HepG2 (cell line): ENCODE data around the gene FIBCD1. TPM values are rescaled to one million over a fixed set of nuclear protein-coding genes. Genes with fewer than 3 reads are reported as not detected.
A peak's percentile ranks its signal among the peaks of the same experiment; 100 is the strongest.

Experiments
- ATAC-seq: fragments of 200-7000 bp; cut with Tn5 transposase; 3 replicates; pipeline ENCODE4 v1.9.1; 2020; ENCODE audit warnings: mild to moderate bottlenecking, moderate library complexity
- BruUV-seq: library from RNA; stranded (reverse); fragments of 400-500 nt; replicated peaks from 2 replicates; lab custom pipeline; 2021; lab: Mats Ljungman, UMichigan
- CTCF ChIA-PET: fragments of 300-600 bp; formaldehyde crosslinking; extraction: SDS; loops from one replicate; lab custom pipeline; 2021; ENCODE audit warnings: low total read pairs, inconsistent platforms, low intra/inter-chr PET ratio; lab: Yijun Ruan, JAX
- POLR2A ChIA-PET: fragments of 350-600 bp; sonication (Branson Sonifier 250); formaldehyde crosslinking; loops from one replicate; lab custom pipeline; 2020; ENCODE audit warnings: antibody characterized with exemption, inconsistent platforms; lab: Yijun Ruan, JAX
- DNase-seq: peaks from one replicate; pipeline ENCODE4 v3.0.0-alpha.2; 2015; ENCODE audit warnings: low spot score
- FAIRE-seq: peaks from 3 replicates; lab custom pipeline; 2011; peaks lifted over from hg19 to GRCh38; lab: Jason Lieb, UNC
- H2AFZ ChIP-seq: one replicate; pipeline ENCODE4 v1.6.1; 2011; ENCODE audit warnings: low read length, inconsistent platforms
- H3K27ac ChIP-seq: fragments of 300-600 bp; 3 replicates; pipeline ENCODE4 v1.8.0; 2011; ENCODE audit warnings: mixed run types, mild to moderate bottlenecking, mixed read lengths, low read length, inconsistent platforms; ENCODE audit not compliant: insufficient read depth; ENCODE audit errors: extremely low read length
- H3K27me3 ChIP-seq, 2 experiments: fragments of 200-600 bp in 1 of 2; 2 replicates in 1 of 2; 3 replicates in 1 of 2; pipeline versions ENCODE4 v1.6.0 to v1.8.0; 2011; ENCODE audit warnings: low read length in 2 of 2, mild to moderate bottlenecking in 2 of 2, moderate library complexity in 2 of 2, inconsistent platforms in 1 of 2; ENCODE audit not compliant: insufficient read depth in 2 of 2, control insufficient read depth in 1 of 2
- H3K36me3 ChIP-seq, 2 experiments: fragments of 200-600 bp in 1 of 2; replicated peaks in 1 of 2; 2 replicates in 1 of 2; 3 replicates in 1 of 2; pipeline versions ENCODE4 v1.5.1 to v1.8.0; 2011; ENCODE audit warnings: low read length in 2 of 2, inconsistent platforms in 1 of 2; ENCODE audit not compliant: insufficient read depth in 2 of 2, control insufficient read depth in 1 of 2
- H3K4me1 ChIP-seq: 2 replicates; pipeline ENCODE4 v1.5.1; 2012; ENCODE audit warnings: low read length, inconsistent platforms; ENCODE audit not compliant: insufficient read depth
- H3K4me2 ChIP-seq: 2 replicates; pipeline ENCODE4 v1.6.0; 2011; ENCODE audit warnings: low read depth, low read length, inconsistent platforms
- H3K4me3 ChIP-seq, 3 experiments: fragments of 200-600 bp in 1 of 3; sonication (generic), shearing (Covaris generic) in 1 of 3; replicated peaks in 1 of 3; 2 replicates each; pipeline ENCODE4 v1.5.1; 2011 to 2016; ENCODE audit warnings: low read length in 3 of 3, inconsistent platforms in 2 of 3, low read depth in 2 of 3, mild to moderate bottlenecking in 2 of 3, control low read depth in 1 of 3, mixed read lengths in 1 of 3; ENCODE audit not compliant: insufficient read depth in 1 of 3
- H3K79me2 ChIP-seq: one replicate; pipeline ENCODE4 v1.6.1; 2011; ENCODE audit warnings: low read length, inconsistent platforms; ENCODE audit not compliant: insufficient read depth
- H3K9ac ChIP-seq: 2 replicates; pipeline ENCODE4 v1.6.0; 2011; ENCODE audit warnings: mild to moderate bottlenecking, low read depth, low read length, inconsistent platforms; ENCODE audit not compliant: insufficient read depth
- H3K9me3 ChIP-seq: 2 replicates; pipeline ENCODE4 v1.5.1; 2012; ENCODE audit warnings: mild to moderate bottlenecking, low read length
- H4K20me1 ChIP-seq: 2 replicates; pipeline ENCODE4 v1.6.0; 2011; ENCODE audit warnings: inconsistent platforms, mild to moderate bottlenecking, low read length, moderate library complexity; ENCODE audit not compliant: insufficient read depth
- FOXA3 ChIP-seq: IDR thresholded peaks from 2 replicates; pipeline ENCODE4 v1.6.1; 2016; ENCODE audit warnings: missing genetic modification reagents, missing compliant biosample characterization
- GABPB1 ChIP-seq: IDR thresholded peaks from 2 replicates; pipeline ENCODE4 v1.6.1; 2016; ENCODE audit warnings: mild to moderate bottlenecking, missing genetic modification reagents, moderate library complexity, missing compliant biosample characterization
- HMG20A ChIP-seq: IDR thresholded peaks from 2 replicates; pipeline ENCODE4 v1.6.1; 2016; ENCODE audit warnings: borderline replicate concordance
- MED13 ChIP-seq: sonication (generic); formaldehyde crosslinking; IDR thresholded peaks from 2 replicates; pipeline ENCODE4 v1.5.0; 2020; ENCODE audit warnings: missing genetic modification reagents
- MYNN ChIP-seq: sonication (generic); formaldehyde crosslinking; IDR thresholded peaks from 2 replicates; pipeline ENCODE4 v1.4.0; 2020; ENCODE audit warnings: mild to moderate bottlenecking, low read depth, missing genetic modification reagents
- PITX1 ChIP-seq: sonication (generic); formaldehyde crosslinking; IDR thresholded peaks from 2 replicates; pipeline ENCODE4 v1.5.1; 2020; ENCODE audit warnings: mild to moderate bottlenecking, missing genetic modification reagents
- TEF ChIP-seq: sonication (generic); formaldehyde crosslinking; IDR thresholded peaks from 2 replicates; pipeline ENCODE4 v1.5.0; 2020; ENCODE audit warnings: missing genetic modification reagents
- ZKSCAN1 ChIP-seq: fragments of 150-350 bp; IDR thresholded peaks from 2 replicates; pipeline ENCODE4 v1.6.1; 2014; ENCODE audit warnings: low read length
- ZNF274 ChIP-seq: sonication (generic); formaldehyde crosslinking; IDR thresholded peaks from 2 replicates; pipeline ENCODE4 v1.5.1; 2020; ENCODE audit warnings: mild to moderate bottlenecking, missing genetic modification reagents
- ZNF318 ChIP-seq: sonication (generic); formaldehyde crosslinking; IDR thresholded peaks from 2 replicates; pipeline ENCODE4 v1.4.0; 2020; ENCODE audit warnings: mild to moderate bottlenecking, missing genetic modification reagents
- ZNF547 ChIP-seq: sonication (generic); formaldehyde crosslinking; IDR thresholded peaks from 2 replicates; pipeline ENCODE4 v1.5.1; 2020; ENCODE audit warnings: mild to moderate bottlenecking, missing genetic modification reagents
- ZNF761 ChIP-seq: sonication (generic); formaldehyde crosslinking; conservative IDR thresholded peaks from 2 replicates; pipeline ENCODE4 v1.4.0; 2020; ENCODE audit warnings: mild to moderate bottlenecking, missing genetic modification reagents
- ZNF792 ChIP-seq: IDR thresholded peaks from 2 replicates; pipeline ENCODE4 v1.6.1; 2016
- WGBS: methylation state at CpG from one replicate; pipeline ENCODE4 v1.1.6; 2017; ENCODE audit warnings: low lambda C conversion rate; 5-methylcytosine and 5-hydroxymethylcytosine counted together
- in situ Hi-C: cut with HindIII; loops from 2 replicates; pipeline ENCODE4 v1.10.0; 2017; ENCODE audit warnings: low pct_unique_long_range_greater_than_20kb; ENCODE audit not compliant: extremely low pct_ligation_motif_present
- intact Hi-C: fragments of 100-400 bp; cut with micrococcal nuclease; formaldehyde crosslinking; loops from one replicate; pipeline ENCODE4 v1.10.0; 2022; ENCODE audit not compliant: unreplicated experiment
- polyA plus RNA-seq, 8 experiments: library from polyadenylated mRNA; depleted of rRNA in 3 of 8; stranded (reverse) in 7 of 8; unstranded in 1 of 8; fragments of >200 nt; fragmentation: Illumina TruSeq in 4 of 8; extraction: Trizol in 4 of 8; gene quantifications; 2 replicates each; pipeline versions ENCODE4 v1.2.1 to v1.2.3, GENCODE V29; 2011 to 2016; ENCODE audit warnings: low read depth in 4 of 8, missing spikeins in 1 of 8, mixed read lengths in 1 of 8; ENCODE audit not compliant: insufficient read depth in 1 of 8
- total RNA-seq, 5 experiments: library from RNA; depleted of rRNA; stranded (reverse); fragments of >200 nt; fragmentation: Illumina TruSeq; extraction: Trizol; gene quantifications; 2 replicates each; pipeline ENCODE4 v1.2.3, GENCODE V29; 2016; ENCODE audit warnings: low read depth in 1 of 5
- TF ChIP-seq, protein P1 (sequence below): sonication (generic); formaldehyde crosslinking; IDR thresholded peaks from 2 replicates; pipeline ENCODE4 v1.5.0; 2020; ENCODE audit warnings: mild to moderate bottlenecking, missing genetic modification reagents, moderate library complexity
- TF ChIP-seq, protein P2 (sequence below): sonication (generic); formaldehyde crosslinking; IDR thresholded peaks from 2 replicates; pipeline ENCODE4 v1.8.1; 2023; ENCODE audit warnings: mild to moderate bottlenecking, missing genetic modification reagents

Gene FIBCD1
- total and polyA plus RNA-seq, 2 of the 13 experiments (the other 11 are each of a cell fraction or from before 2014, with no cell fraction given): 0.55 to 0.89 TPM

DNA sequence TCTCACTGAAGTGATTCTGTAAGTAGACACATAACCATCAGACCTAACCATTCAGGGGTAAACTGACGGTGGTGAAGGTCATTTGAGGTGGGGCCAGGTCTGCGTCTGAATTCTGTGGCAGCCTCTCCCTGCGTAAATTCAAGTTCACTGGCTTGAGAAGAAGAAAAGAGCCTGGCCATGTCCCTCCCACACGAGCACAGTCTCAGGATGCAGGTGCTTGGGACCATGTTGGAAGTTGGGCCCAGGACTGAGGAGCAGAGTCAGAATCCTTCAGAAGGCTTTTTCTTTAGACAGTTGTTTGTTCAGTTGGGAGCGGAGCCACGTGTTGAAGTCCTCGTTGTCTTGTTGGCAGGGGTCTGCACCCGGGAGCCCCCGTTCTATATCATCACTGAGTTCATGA, 66.5 kb downstream of the FIBCD1 start:
- in situ Hi-C loops (no loop called here), intact Hi-C loops (no loop called here)
- peak overlapping the region; percentile 29; the same call in 1 of the 2 replicates for H3K4me2 ChIP-seq
- peaks cover 25 to 74% of the 10 kb centered on the region in 2 experiments; a peak in 4 of 5 replicates for H3K36me3 ChIP-seq
- H3K9ac ChIP-seq: no peak overlapping the region
- no peaks in the 10 kb centered on the region for H3K79me2 ChIP-seq
- DNase-seq: no peak
- peaks cover 9% of the 10 kb centered on the region for H4K20me1 ChIP-seq
- H3K4me3 ChIP-seq: no peak overlapping the region
- POLR2A ChIA-PET: interaction anchor here (0.6 kb wide), 1 partner anchor 145 kb away, joined by 4 read pairs; no protein-coding TSS in a partner anchor
- H2AFZ ChIP-seq: no peak overlapping the region
- no peaks in the 10 kb centered on the region for H3K9me3 ChIP-seq
- WGBS: 86% methylated on average over 4 of the region's 9 CpGs
- ATAC-seq: peak; percentile 53
- no peaks in the 10 kb centered on the region for H3K27me3 ChIP-seq
- H3K27ac ChIP-seq: peak overlapping the region; percentile 57
- H3K4me1 ChIP-seq: peaks cover 24% of the 10 kb centered on the region
- BruUV-seq: no TSS peak
- no peak for FAIRE-seq
- CTCF ChIA-PET: no interaction called here
- no peak for TF ChIP-seq TEF
- 0 out of 2 replicates have a peak, but pooled peaks have one; percentile 20 for TF ChIP-seq ZNF547 (CRISPR knock-in tag)
- TF ChIP-seq FOXA3 (CRISPR knock-in tag): no peak
- TF ChIP-seq HMG20A (CRISPR knock-in tag): no peak
- TF ChIP-seq ZNF318 (CRISPR knock-in tag): no peak
- no peak for TF ChIP-seq ZNF274 (CRISPR knock-in tag)
- no peak for TF ChIP-seq MED13 (CRISPR knock-in tag)
- no peak for TF ChIP-seq ZNF792 (CRISPR knock-in tag)
- TF ChIP-seq GABPB1 (CRISPR knock-in tag): no peak
- TF ChIP-seq PITX1: no peak
- no peak for TF ChIP-seq ZKSCAN1
- TF ChIP-seq, protein P1, sequence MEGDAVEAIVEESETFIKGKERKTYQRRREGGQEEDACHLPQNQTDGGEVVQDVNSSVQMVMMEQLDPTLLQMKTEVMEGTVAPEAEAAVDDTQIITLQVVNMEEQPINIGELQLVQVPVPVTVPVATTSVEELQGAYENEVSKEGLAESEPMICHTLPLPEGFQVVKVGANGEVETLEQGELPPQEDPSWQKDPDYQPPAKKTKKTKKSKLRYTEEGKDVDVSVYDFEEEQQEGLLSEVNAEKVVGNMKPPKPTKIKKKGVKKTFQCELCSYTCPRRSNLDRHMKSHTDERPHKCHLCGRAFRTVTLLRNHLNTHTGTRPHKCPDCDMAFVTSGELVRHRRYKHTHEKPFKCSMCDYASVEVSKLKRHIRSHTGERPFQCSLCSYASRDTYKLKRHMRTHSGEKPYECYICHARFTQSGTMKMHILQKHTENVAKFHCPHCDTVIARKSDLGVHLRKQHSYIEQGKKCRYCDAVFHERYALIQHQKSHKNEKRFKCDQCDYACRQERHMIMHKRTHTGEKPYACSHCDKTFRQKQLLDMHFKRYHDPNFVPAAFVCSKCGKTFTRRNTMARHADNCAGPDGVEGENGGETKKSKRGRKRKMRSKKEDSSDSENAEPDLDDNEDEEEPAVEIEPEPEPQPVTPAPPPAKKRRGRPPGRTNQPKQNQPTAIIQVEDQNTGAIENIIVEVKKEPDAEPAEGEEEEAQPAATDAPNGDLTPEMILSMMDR (CRISPR knock-in tag): no peak
- TF ChIP-seq, protein P2, sequence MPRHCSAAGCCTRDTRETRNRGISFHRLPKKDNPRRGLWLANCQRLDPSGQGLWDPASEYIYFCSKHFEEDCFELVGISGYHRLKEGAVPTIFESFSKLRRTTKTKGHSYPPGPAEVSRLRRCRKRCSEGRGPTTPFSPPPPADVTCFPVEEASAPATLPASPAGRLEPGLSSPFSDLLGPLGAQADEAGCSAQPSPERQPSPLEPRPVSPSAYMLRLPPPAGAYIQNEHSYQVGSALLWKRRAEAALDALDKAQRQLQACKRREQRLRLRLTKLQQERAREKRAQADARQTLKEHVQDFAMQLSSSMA (CRISPR knock-in tag): 0 out of 2 replicates have a peak, but pooled peaks have one; percentile 41
- TF ChIP-seq ZNF761 (CRISPR knock-in tag): no peak
- TF ChIP-seq MYNN (CRISPR knock-in tag): no peak
